SK-N-SH (cell line): ENCODE measurements around the gene COLEC12. TPM values are rescaled to one million over a fixed set of nuclear protein-coding genes. Genes with fewer than 3 reads are reported as not detected.
A peak's percentile ranks its signal among the peaks of the same experiment; 100 is the strongest.

ENCODE experiments used
- GABPA ChIP-seq: IDR thresholded peaks from 2 replicates; pipeline ENCODE4 v1.4.0; 2012; ENCODE audit warnings: low read depth, mild to moderate bottlenecking
- JUND ChIP-seq: IDR thresholded peaks from 2 replicates; pipeline ENCODE4 v1.4.0; 2012
- NFIC ChIP-seq: IDR thresholded peaks from 2 replicates; pipeline ENCODE4 v1.4.0; 2012; ENCODE audit warnings: borderline replicate concordance
- NRF1 ChIP-seq: IDR thresholded peaks from 2 replicates; pipeline ENCODE4 v1.6.1; 2012; ENCODE audit warnings: low read depth, mild to moderate bottlenecking, low read length
- POLR2AphosphoS5 ChIP-seq: IDR thresholded peaks from 2 replicates; pipeline ENCODE4 v1.6.1; 2012; ENCODE audit warnings: low read depth, low read length
- RCOR1 ChIP-seq: fragments of 150-350 bp; IDR thresholded peaks from 2 replicates; pipeline ENCODE4 v1.6.1; 2017; ENCODE audit warnings: antibody characterized with exemption, low read length
- RXRA ChIP-seq: IDR thresholded peaks from 2 replicates; pipeline ENCODE4 v1.4.0; 2012; ENCODE audit warnings: low read depth, mild to moderate bottlenecking, borderline replicate concordance
- TEAD4 ChIP-seq: IDR thresholded peaks from 2 replicates; pipeline ENCODE4 v1.4.0; 2012; ENCODE audit warnings: mild to moderate bottlenecking, borderline replicate concordance; ENCODE audit not compliant: insufficient read depth
- YY1 ChIP-seq: IDR thresholded peaks from 2 replicates; pipeline ENCODE4 v1.4.0; 2012; ENCODE audit warnings: low read depth, mild to moderate bottlenecking
- polyA plus RNA-seq, 3 experiments: library from polyadenylated mRNA; depleted of rRNA; stranded (reverse); fragments of >200 nt; gene quantifications; 2 replicates each; pipeline ENCODE4 v1.2.3, GENCODE V29; 2012
- TF ChIP-seq, protein P1 (sequence below): IDR thresholded peaks from 2 replicates; pipeline ENCODE4 v1.6.1; 2012; ENCODE audit warnings: mild to moderate bottlenecking, low read depth, low read length, moderate library complexity
- TF ChIP-seq, protein P2 (sequence below): fragments of 150-350 bp; IDR thresholded peaks from 2 replicates; pipeline ENCODE4 v1.6.1; 2017; ENCODE audit warnings: antibody characterized with exemption, low read length, low read depth, borderline replicate concordance
- TF ChIP-seq, protein P3 (sequence below): fragments of 200-600 bp; sonication (generic); IDR thresholded peaks from 2 replicates; pipeline ENCODE4 v1.6.1; 2017; ENCODE audit warnings: antibody characterized with exemption, mild to moderate bottlenecking, moderate library complexity
- TF ChIP-seq, protein P4 (sequence below): fragments of 150-350 bp; IDR thresholded peaks from 2 replicates; pipeline ENCODE4 v1.6.1; 2016; ENCODE audit warnings: mild to moderate bottlenecking, low read depth, low read length
- TF ChIP-seq, protein P5 (sequence below): IDR thresholded peaks from 2 replicates; pipeline ENCODE4 v1.4.0; 2012; ENCODE audit warnings: low read depth, borderline replicate concordance

The COLEC12 gene
- polyA plus RNA-seq, 1 of the 3 experiments (the other 2 are of a cell fraction), result 41.2 TPM

DNA sequence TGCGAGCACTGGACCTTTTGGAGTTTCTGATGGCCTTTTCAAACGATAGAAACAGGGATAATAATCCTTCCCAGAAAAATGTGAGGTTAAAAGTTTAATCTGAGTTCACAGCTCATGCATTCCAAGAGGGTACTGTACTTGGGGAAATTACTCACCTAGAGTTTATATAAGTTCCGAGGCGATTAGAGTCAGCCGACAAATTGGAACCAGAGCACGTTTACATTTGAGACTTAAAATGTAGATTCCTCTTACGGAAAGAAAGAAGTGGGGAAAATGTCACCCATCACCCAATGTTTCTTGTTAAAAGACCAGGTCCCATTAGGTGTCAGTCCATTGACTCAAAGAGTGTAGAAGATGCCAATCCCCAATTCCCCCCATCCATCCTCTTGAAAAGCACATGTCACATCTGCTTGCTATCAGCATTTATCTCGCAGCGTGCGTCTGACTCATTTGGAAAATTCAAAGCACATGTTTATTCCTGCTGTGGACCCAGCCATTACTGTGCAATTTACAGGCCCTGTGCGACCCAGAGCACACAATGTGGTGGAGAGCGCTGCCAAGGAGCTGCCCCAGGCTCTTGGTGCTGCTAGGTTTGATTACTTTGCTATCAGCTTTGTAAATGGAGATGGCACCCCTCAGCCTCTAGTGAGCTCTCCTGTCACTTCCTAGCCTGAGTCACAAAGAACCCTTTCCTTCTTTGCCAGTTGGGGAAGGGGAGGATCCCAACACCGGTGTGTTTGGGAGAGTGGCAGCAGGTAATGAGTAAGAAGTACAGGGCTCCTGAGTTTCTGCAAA is 104.8 kb downstream of the COLEC12 start (continued):
- TF ChIP-seq, protein P1, sequence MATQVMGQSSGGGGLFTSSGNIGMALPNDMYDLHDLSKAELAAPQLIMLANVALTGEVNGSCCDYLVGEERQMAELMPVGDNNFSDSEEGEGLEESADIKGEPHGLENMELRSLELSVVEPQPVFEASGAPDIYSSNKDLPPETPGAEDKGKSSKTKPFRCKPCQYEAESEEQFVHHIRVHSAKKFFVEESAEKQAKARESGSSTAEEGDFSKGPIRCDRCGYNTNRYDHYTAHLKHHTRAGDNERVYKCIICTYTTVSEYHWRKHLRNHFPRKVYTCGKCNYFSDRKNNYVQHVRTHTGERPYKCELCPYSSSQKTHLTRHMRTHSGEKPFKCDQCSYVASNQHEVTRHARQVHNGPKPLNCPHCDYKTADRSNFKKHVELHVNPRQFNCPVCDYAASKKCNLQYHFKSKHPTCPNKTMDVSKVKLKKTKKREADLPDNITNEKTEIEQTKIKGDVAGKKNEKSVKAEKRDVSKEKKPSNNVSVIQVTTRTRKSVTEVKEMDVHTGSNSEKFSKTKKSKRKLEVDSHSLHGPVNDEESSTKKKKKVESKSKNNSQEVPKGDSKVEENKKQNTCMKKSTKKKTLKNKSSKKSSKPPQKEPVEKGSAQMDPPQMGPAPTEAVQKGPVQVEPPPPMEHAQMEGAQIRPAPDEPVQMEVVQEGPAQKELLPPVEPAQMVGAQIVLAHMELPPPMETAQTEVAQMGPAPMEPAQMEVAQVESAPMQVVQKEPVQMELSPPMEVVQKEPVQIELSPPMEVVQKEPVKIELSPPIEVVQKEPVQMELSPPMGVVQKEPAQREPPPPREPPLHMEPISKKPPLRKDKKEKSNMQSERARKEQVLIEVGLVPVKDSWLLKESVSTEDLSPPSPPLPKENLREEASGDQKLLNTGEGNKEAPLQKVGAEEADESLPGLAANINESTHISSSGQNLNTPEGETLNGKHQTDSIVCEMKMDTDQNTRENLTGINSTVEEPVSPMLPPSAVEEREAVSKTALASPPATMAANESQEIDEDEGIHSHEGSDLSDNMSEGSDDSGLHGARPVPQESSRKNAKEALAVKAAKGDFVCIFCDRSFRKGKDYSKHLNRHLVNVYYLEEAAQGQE, result peak; percentile 74
- TF ChIP-seq POLR2AphosphoS5 (peak; percentile 97), RXRA (peak; percentile 99), GABPA (no peak), TEAD4 (peak; percentile 87), RCOR1 (peak; percentile 98), YY1 (peak; percentile 73), NRF1 (no peak), NFIC (peak; percentile 81), JUND (peak; percentile 97)
- TF ChIP-seq, protein P2, sequence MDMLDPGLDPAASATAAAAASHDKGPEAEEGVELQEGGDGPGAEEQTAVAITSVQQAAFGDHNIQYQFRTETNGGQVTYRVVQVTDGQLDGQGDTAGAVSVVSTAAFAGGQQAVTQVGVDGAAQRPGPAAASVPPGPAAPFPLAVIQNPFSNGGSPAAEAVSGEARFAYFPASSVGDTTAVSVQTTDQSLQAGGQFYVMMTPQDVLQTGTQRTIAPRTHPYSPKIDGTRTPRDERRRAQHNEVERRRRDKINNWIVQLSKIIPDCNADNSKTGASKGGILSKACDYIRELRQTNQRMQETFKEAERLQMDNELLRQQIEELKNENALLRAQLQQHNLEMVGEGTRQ, result no peak
- TF ChIP-seq, protein P3, sequence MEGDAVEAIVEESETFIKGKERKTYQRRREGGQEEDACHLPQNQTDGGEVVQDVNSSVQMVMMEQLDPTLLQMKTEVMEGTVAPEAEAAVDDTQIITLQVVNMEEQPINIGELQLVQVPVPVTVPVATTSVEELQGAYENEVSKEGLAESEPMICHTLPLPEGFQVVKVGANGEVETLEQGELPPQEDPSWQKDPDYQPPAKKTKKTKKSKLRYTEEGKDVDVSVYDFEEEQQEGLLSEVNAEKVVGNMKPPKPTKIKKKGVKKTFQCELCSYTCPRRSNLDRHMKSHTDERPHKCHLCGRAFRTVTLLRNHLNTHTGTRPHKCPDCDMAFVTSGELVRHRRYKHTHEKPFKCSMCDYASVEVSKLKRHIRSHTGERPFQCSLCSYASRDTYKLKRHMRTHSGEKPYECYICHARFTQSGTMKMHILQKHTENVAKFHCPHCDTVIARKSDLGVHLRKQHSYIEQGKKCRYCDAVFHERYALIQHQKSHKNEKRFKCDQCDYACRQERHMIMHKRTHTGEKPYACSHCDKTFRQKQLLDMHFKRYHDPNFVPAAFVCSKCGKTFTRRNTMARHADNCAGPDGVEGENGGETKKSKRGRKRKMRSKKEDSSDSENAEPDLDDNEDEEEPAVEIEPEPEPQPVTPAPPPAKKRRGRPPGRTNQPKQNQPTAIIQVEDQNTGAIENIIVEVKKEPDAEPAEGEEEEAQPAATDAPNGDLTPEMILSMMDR, result no peak
- TF ChIP-seq, protein P4, sequence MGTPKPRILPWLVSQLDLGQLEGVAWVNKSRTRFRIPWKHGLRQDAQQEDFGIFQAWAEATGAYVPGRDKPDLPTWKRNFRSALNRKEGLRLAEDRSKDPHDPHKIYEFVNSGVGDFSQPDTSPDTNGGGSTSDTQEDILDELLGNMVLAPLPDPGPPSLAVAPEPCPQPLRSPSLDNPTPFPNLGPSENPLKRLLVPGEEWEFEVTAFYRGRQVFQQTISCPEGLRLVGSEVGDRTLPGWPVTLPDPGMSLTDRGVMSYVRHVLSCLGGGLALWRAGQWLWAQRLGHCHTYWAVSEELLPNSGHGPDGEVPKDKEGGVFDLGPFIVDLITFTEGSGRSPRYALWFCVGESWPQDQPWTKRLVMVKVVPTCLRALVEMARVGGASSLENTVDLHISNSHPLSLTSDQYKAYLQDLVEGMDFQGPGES, result no peak
- TF ChIP-seq, protein P5, sequence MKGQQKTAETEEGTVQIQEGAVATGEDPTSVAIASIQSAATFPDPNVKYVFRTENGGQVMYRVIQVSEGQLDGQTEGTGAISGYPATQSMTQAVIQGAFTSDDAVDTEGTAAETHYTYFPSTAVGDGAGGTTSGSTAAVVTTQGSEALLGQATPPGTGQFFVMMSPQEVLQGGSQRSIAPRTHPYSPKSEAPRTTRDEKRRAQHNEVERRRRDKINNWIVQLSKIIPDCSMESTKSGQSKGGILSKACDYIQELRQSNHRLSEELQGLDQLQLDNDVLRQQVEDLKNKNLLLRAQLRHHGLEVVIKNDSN, result peak; percentile 41; the same call in 1 of the 2 replicates
